ENCODE measurements around the gene PATJ.
"Not testable (repeated sequence)": the region's sequence is repeated elsewhere in the genome, so short reads cannot be mapped to it uniquely, and the experiment has no call there.

PATJ gene

GRCh38 chr1:61711969-61712368 lies 30.3 kb upstream of the PATJ start:
- TF ChIP-seq, protein P1, sequence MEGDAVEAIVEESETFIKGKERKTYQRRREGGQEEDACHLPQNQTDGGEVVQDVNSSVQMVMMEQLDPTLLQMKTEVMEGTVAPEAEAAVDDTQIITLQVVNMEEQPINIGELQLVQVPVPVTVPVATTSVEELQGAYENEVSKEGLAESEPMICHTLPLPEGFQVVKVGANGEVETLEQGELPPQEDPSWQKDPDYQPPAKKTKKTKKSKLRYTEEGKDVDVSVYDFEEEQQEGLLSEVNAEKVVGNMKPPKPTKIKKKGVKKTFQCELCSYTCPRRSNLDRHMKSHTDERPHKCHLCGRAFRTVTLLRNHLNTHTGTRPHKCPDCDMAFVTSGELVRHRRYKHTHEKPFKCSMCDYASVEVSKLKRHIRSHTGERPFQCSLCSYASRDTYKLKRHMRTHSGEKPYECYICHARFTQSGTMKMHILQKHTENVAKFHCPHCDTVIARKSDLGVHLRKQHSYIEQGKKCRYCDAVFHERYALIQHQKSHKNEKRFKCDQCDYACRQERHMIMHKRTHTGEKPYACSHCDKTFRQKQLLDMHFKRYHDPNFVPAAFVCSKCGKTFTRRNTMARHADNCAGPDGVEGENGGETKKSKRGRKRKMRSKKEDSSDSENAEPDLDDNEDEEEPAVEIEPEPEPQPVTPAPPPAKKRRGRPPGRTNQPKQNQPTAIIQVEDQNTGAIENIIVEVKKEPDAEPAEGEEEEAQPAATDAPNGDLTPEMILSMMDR (IDR thresholded peaks at IDR 0.05; ENCODE audit: insufficient read depth, missing control alignments): no peak
- DNase-seq (ENCODE audit: insufficient read length, low spot score): no peak
- FAIRE-seq: no peak

DNA sequence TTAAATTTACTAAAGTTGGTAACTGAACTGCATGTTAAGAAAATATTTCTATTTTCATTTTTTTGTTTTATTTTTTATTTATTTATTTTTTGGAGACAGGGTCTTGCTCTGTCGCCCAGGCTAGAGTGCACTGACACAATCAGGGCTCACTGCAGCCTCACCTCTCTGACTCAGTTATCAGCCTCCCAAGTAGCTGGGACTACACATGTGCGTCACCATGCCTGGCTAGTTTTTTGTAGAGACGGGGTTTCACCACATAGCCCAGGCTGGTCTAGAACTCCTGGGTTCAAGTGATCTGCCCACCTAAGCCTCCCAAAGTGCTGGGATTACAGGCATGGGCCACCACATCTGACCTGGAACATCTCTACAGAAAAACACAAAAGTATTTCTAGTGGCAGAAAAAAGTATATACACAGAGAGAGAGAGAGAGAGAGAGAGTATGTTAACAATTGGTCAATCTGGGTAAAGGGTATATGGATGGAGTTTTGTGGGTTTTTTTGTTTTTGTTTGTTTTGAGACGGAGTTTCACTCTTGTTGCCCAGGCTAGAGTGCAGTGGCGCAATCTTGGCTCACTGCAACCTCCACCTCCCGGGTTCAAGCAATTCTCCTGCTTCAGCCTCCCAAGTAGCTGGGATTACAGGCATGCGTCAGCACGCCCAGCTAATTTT lies 23.1 kb upstream of the PATJ start:
- not testable (repeated sequence) for FAIRE-seq

GRCh38 chr1:61724506-61724812 lies 17.8 kb upstream of the PATJ start:
- TF ChIP-seq, protein P1 (IDR thresholded peaks at IDR 0.05; ENCODE audit: insufficient read depth, missing control alignments): no peak
- FAIRE-seq: no peak

More for the DNA sequence above, 23.1 kb upstream of the PATJ start:
- DNase-seq (ENCODE audit: insufficient read length, low spot score): not testable (repeated sequence)

DNA sequence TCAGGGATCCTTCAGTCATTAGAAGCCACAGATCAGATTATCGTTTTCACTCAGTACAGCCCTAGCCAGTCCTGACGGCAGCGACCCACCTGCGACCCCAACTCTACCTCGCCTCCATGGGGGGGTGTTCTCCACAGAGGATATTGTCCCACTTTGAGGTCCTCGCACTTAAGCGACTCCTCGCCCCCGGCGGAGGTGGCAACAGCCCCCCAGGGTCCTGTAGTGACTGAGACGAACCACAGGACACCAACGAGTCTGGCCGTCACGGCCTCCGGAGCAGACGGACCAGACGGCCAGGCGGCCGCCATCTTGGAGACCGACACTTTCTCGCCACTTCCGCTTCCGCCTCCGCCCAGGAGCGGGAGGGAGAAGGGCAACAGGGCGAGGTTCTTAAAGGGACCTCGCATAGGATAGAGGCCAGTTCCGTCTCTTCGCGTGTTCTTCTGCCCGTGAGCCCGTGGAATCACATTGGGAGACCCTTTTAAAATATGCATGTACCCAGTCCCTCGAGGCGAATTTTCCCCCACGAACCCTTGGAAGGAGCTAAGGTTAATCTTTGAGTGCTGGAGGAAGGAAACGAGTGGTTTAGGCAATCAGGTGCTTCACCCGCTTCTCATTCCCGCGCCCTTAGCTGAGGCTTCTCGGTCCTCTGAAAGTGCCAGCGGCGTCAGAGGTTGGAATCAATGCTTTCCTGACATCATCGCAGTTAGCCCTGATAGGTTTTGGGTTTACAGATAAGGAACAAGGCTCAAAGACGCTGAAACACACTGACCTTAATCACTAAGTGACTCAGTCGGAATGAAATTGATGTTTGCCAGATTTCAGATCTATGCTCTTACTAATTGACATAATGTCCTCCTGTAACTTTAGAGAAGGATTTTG lies 17.2 kb upstream of the PATJ start, which contains the start of gene TM2D1:
TSS of gene TM2D1 (minus strand) at position 329 of the 882 bp plus-strand sequence. CDS start at position 308, 21 bp downstream.
- FAIRE-seq: no peak
- TF ChIP-seq, protein P1 (IDR thresholded peaks at IDR 0.05; ENCODE audit: insufficient read depth, missing control alignments): no peak
- DNase-seq (ENCODE audit: insufficient read length, low spot score): peak; percentile 81

More at GRCh38 chr1:61724506-61724812, 17.8 kb upstream of the PATJ start:
- DNase-seq (ENCODE audit: insufficient read length, low spot score): no peak

- TF ChIP-seq, protein P1 (IDR thresholded peaks at IDR 0.05; ENCODE audit: insufficient read depth, missing control alignments): no peak
- no peak for DNase-seq (ENCODE audit: insufficient read length, low spot score)
- FAIRE-seq: no peak
Observed at GRCh38 chr1:61727544-61727943, 14.7 kb upstream of the PATJ start.

DNA sequence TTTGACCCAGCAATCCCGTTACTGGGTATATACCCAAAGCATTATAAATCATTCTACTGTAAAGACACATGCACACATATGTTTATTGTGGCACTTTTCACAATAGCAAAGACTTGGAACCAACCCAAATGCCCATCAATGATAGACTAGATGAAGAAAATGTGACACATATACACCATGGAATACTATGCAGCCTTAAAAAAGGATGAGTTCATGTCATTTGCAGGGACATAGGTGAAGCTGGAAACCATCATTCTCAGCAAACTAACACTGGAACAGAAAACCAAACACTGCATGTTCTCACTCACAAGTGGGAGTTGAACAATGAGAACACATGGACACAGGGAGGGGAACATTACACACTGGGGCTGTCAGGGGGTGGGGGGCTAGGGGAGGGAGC lies 11.6 kb upstream of the PATJ start:
- not testable (repeated sequence) for DNase-seq (ENCODE audit: insufficient read length, low spot score); FAIRE-seq

DNA sequence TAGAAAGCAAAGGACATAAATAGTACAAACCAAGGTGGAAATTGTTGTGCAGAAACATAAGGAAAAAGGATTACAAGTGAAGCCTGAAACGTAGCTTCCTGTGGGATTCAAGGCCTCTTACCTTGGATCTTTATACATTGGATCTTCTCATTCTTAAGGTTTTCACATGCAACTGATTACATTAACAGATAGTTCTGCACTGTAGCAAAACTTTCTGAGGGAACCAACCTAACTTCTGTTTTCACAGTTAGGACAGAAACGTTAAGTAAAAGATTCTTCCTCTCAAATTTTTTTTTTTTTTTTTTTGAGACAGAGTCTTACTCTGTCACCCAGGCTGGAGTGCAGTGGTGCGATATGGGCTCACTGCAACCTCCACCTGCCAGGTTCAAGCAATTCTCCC lies 9.6 kb upstream of the PATJ start:
- DNase-seq (ENCODE audit: insufficient read length, low spot score) (no peak), FAIRE-seq (no peak)
- TF ChIP-seq, protein P1 (IDR thresholded peaks at IDR 0.05; ENCODE audit: insufficient read depth, missing control alignments): no peak
